Spinal cord (tissue), 10 donors: ENCODE results near the gene RP2. TPM values are rescaled to one million over a fixed set of nuclear protein-coding genes. Genes with fewer than 3 reads are reported as not detected.
A peak's percentile ranks its signal among the peaks of the same experiment; 100 is the strongest.

Source experiments
- DNase-seq, 6 donors: peaks; one replicate each; pipeline versions ENCODE4 v3.0.0 to v3.0.0-alpha.2; 2013 to 2015; ENCODE audit warnings: low spot score in 6 of 6, low read depth in 4 of 6
- H3K27ac ChIP-seq: one replicate; pipeline ENCODE4 v1.5.1; 2013; ENCODE audit warnings: low read depth, low read length, control low read depth
- H3K27me3 ChIP-seq: one replicate; pipeline ENCODE4 v1.6.1; 2013; ENCODE audit warnings: low read length; ENCODE audit not compliant: control insufficient read depth, insufficient read depth
- H3K36me3 ChIP-seq: one replicate; pipeline ENCODE4 v1.6.1; 2013; ENCODE audit warnings: low read length; ENCODE audit not compliant: control insufficient read depth, insufficient read depth
- H3K4me1 ChIP-seq: one replicate; pipeline ENCODE4 v1.6.1; 2013; ENCODE audit warnings: low read length; ENCODE audit not compliant: control insufficient read depth, insufficient read depth
- H3K4me3 ChIP-seq: one replicate; pipeline ENCODE4 v1.5.1; 2013; ENCODE audit warnings: low read depth, low read length, control low read depth
- H3K9me3 ChIP-seq: one replicate; pipeline ENCODE4 v1.6.1; 2013; ENCODE audit warnings: low read length; ENCODE audit not compliant: control insufficient read depth, insufficient read depth
- WGBS: methylation state at CpG from one replicate; pipeline ENCODE4 v1.1.5; 2013; ENCODE audit warnings: missing lambda C conversion rate; ENCODE audit not compliant: insufficient coverage; 5-methylcytosine and 5-hydroxymethylcytosine counted together
- polyA plus RNA-seq, 2 donors: library from polyadenylated mRNA; unstranded; fragments of 120-200 nt; gene quantifications; one replicate each; pipeline ENCODE4 v1.2.1, GENCODE V29; 2013; ENCODE audit not compliant: insufficient read length in 2 of 2
- total RNA-seq, 2 donors: library from RNA; depleted of rRNA in 1 of 2; stranded (reverse); fragments of 120-200 nt in 1 of 2; fragments of >200 nt in 1 of 2; gene quantifications; one replicate each; pipeline versions ENCODE4 v1.2.3 to v1.2.4, GENCODE V29; 2013 to 2014
- donor health status: healthy.

Gene RP2
- total and polyA plus RNA-seq, 4 donors = 12.5 to 39.5 (median 18.9) TPM

DNA sequence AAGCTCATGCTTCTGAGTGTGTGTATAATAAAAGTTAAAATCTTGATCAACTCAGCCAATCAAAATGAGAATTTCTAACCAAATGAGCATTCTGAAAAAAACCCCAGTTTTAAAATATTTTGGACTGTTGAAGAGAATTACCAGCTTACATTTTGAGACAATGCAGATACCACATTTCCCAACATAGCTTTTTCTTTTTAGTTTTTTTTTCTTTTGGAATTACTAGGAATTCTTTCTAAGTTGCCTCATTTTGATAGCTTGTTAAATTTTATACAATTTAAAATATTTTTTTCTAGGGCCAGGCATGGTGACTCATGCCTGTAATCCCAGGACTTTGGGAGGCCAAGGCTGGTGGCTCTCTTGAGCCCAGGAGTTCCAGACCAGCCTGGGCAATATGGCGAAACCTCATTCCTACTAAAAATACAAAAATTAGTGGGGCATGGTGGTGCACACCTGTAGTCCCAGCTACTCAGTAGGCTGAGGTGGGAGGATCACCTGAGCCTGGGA, 2.2 kb downstream of the RP2 start:
- no peaks in the 10 kb centered on the region for H3K9me3 ChIP-seq
- H3K4me3 ChIP-seq = no peak overlapping the region
- no peaks in the 10 kb centered on the region for H3K36me3 ChIP-seq
- no peaks in the 10 kb centered on the region for H3K27me3 ChIP-seq
- WGBS = no CpG with 5 or more reads among the region's 1 CpG
- DNase-seq = no peak
- no peak overlapping the region for H3K27ac ChIP-seq
- peaks cover 8% of the 10 kb centered on the region for H3K4me1 ChIP-seq

DNA sequence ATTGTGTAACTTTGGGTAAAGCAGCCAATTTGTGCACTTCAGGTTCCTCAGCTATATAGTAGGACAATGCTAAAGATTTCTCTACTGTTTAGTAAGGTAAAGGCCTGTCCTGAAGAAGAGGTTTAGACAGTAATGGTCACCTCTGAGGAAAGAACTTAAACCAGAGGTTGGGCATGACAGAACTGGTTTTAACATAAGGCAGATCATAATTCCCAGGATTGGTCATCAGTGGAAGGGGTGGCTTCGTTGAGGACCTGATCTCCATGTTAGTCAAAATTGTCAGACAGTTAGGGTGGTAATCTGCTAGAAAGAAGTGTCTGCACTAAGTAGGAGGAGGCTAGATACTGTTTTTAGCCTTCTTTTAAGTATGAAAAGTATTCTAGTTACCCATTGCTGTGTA, 4.1 kb downstream of the RP2 start:
- H3K4me3 ChIP-seq = no peak overlapping the region
- H3K27me3 ChIP-seq = no peaks in the 10 kb centered on the region
- DNase-seq = no peak
- H3K36me3 ChIP-seq = no peaks in the 10 kb centered on the region
- no CpG with 5 or more reads among the region's 1 CpG for whole genome bisulfite sequencing
- H3K9me3 ChIP-seq = no peaks in the 10 kb centered on the region
- peak overlapping the region; percentile 48 for H3K27ac ChIP-seq
- H3K4me1 ChIP-seq = peaks cover 8% of the 10 kb centered on the region

DNA sequence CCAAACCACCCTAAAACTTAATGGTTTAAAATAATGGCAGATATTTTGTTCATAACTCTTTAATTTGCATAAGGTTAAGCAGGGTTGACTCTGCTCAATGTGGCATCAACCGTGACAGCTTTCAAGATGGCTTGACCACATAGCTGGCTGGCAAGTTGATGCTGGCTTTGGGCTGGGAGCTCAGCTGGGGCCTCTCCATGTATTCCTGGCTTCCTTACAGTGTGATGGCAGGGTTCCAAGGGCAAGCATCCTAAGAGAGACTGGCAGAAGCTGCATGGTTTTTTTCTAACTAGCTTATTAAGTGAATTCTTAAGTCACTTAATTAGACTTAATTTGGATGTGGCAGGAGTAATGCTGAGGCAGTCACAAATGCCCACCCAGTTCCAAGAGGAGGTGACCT, 4.5 kb downstream of the RP2 start:
- Histone ChIP-seq H3K36me3 (no peaks in the 10 kb centered on the region), H3K27me3 (no peaks in the 10 kb centered on the region), H3K4me1 (peaks cover 8% of the 10 kb centered on the region), H3K9me3 (no peaks in the 10 kb centered on the region), H3K27ac (no peak overlapping the region), H3K4me3 (no peak overlapping the region)
- peak in 4 of 6 donors; percentile 42 to 82 (median 58) for DNase-seq
- 30% methylated on average over 1 of the region's 1 CpG for WGBS

DNA sequence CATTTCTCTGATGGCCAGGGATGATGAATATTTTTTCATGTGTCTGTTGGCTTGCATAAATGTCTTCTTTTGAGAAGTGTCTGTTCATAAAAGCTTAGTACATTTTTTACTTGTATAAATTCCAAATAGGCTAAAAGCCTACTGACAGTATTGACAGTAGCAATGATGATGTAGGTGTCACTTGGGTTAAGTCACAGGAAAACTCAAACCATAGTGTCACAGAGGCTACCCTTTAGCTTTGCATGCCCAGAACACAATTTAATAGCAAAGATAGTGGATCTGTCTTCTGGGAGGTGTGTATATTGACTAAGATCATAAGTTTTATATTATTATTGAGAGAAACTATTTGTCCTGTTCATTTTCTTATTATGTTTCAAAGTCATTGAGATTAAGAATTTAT, 8.1 kb downstream of the RP2 start:
- DNase-seq = no peak
- no peaks in the 10 kb centered on the region for H3K27me3 ChIP-seq
- H3K4me3 ChIP-seq = no peak overlapping the region
- peaks cover 3% of the 10 kb centered on the region for H3K4me1 ChIP-seq
- no peaks in the 10 kb centered on the region for H3K36me3 ChIP-seq
- H3K9me3 ChIP-seq = no peaks in the 10 kb centered on the region
- no peak overlapping the region for H3K27ac ChIP-seq

DNA sequence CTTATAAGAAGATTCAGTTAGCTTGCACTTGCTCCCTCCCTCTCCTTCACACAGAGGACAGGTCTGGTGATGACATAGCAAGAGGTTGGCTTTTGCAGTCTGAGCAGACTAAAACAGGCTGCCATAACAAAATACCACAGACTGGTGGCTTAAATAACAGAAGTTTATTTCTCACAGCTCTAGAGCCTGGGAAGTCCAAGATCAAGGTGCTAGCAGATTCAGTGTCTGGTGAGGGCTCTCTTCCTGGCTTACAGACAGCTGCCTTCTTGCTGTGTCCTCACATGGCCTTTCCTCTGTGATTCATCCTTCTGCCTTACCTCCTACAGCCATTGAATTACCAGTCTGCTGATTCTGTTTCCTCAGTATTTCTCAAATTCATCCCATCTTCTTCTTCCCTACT, 13.1 kb downstream of the RP2 start:
- H3K9me3 ChIP-seq = no peaks in the 10 kb centered on the region
- no peaks in the 10 kb centered on the region for H3K36me3 ChIP-seq
- DNase-seq = no peak
- no peaks in the 10 kb centered on the region for H3K27me3 ChIP-seq
- no peak overlapping the region for H3K4me3 ChIP-seq
- H3K27ac ChIP-seq = no peak overlapping the region
- H3K4me1 ChIP-seq = no peaks in the 10 kb centered on the region

DNA sequence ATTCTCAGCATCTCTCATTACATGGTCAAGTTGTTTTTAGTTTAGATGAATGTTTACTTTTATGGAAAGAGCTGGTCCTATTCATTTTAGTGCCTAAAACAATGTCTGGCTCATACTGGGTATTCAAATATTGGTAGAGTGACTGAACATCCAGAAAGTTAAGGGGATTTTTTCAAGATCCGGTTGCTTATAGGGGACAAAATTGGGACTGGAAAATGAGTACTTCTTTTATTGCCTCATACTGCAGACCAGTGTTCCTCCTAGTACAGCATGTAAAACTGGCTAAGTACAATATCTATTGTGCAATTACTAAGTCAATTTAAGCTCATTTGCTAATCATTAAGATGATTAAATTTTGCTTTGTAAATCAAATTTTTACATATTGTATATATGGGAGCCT, 13.9 kb downstream of the RP2 start:
- H3K27me3 ChIP-seq = no peaks in the 10 kb centered on the region
- WGBS = no CpG with 5 or more reads among the region's 1 CpG

DNA sequence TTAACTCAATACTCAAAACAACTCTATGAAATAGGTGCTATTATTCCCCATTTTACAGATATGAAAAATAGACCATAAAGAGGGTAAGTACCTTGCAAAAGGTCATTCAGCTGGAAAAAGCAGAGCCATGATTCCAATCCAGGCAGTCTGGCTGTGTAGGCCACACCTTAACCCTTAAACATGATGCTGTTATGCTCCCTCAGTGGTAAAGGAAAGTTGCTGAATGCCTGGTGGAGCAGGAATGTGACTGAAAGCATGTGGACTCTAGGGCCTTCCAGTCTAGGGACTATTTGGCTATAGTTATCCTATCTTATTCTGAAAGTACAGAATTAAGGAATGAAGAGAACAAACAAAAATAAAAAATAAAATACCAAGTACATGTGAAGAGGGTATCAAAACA, 19.6 kb downstream of the RP2 start:
- Histone ChIP-seq H3K27me3 (no peaks in the 10 kb centered on the region), H3K27ac (no peak overlapping the region), H3K4me1 (no peaks in the 10 kb centered on the region), H3K36me3 (no peaks in the 10 kb centered on the region), H3K9me3 (no peaks in the 10 kb centered on the region), H3K4me3 (no peak overlapping the region)
- no peak for DNase-seq

More for the DNA sequence above, 13.9 kb downstream of the RP2 start:
- no peaks in the 10 kb centered on the region for H3K9me3 ChIP-seq
- H3K36me3 ChIP-seq = no peaks in the 10 kb centered on the region
- no peak overlapping the region for H3K27ac ChIP-seq
- H3K4me1 ChIP-seq = no peaks in the 10 kb centered on the region
- no peak overlapping the region for H3K4me3 ChIP-seq
- no peak for DNase-seq

DNA sequence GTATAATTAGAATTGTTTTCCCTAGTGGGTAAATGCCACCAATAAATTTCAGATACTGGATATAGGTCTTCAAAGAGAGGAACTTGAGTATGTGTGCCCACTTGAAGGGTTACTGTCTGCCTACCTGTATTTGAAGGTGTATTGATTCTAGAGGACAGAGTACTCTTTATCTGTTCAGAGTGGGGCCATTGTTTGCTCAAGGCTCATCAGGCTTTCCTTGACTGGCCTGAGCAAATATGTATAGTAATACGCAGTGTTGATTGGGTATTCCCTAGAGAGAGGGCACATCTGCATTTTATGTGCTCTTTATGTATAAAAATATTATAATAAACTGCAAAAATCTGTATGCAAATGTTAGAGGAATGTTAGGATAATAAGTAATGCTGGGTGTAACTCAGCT, 23.7 kb downstream of the RP2 start:
- H3K36me3 ChIP-seq = no peaks in the 10 kb centered on the region
- no peak overlapping the region for H3K4me3 ChIP-seq
- no peaks in the 10 kb centered on the region for H3K4me1 ChIP-seq
- no peaks in the 10 kb centered on the region for H3K9me3 ChIP-seq
- no peak for DNase-seq
- H3K27ac ChIP-seq = no peak overlapping the region
- no CpG with 5 or more reads among the region's 1 CpG for WGBS
- no peaks in the 10 kb centered on the region for H3K27me3 ChIP-seq

DNA sequence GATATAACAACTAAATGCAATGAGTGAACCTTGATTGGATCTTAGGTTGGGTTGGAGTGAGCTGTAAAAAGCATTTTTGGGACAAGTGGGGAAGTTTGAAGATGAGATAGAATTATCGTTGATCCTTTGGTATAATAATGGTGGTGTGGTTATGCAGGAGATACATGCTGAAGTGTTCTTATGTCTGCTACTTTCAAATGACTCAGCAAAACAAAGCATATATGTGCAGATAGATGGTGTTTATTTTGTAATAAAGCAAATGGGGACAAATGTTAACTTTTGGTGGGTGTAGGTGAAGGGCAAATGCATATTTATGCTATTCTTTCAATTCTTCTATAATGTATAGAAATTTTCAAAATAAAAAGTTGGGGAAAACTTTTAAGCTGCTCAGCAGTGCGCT, 26.2 kb downstream of the RP2 start:
- 65% methylated on average over 2 of the region's 2 CpGs for WGBS
- Histone ChIP-seq H3K9me3 (peaks cover 2% of the 10 kb centered on the region), H3K27me3 (no peaks in the 10 kb centered on the region), H3K4me1 (no peaks in the 10 kb centered on the region), H3K27ac (no peak overlapping the region), H3K36me3 (no peaks in the 10 kb centered on the region), H3K4me3 (no peak overlapping the region)
- DNase-seq = no peak

DNA sequence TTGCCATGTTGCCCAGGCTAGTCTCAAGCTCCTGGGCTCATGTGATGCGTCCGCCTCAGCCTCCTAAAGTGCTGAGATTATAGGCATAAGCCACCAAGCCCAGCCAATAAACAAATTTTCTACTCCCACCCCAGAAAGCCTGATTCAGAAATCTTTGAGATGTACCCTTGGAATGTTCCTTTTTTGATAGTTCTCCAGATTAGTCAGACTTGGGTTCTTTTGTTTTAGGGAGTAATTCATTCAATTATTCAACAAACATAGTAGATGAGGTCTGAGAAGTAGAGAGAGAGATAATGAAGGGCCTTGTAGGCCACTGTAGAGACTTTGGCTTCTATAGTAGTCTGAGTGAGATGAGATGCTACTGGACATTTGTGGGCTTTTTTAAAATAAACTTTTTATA, 27.8 kb downstream of the RP2 start:
- Histone ChIP-seq H3K36me3 (no peaks in the 10 kb centered on the region), H3K27me3 (no peaks in the 10 kb centered on the region), H3K9me3 (peaks cover 2% of the 10 kb centered on the region), H3K4me3 (no peak overlapping the region), H3K27ac (no peak overlapping the region), H3K4me1 (no peaks in the 10 kb centered on the region)
- DNase-seq = no peak
- no CpG with 5 or more reads among the region's 2 CpGs for WGBS
